Left lung (tissue), 10 donors: Measurements from ENCODE around the gene DBI. TPM values are rescaled to one million over a fixed set of nuclear protein-coding genes. Genes with fewer than 3 reads are reported as not detected.
A peak's percentile ranks its signal among the peaks of the same experiment; 100 is the strongest.

Experiments used
- ATAC-seq: fragments of 200-7000 bp; cut with Tn5 transposase; one replicate; pipeline ENCODE4 v1.9.1; 2020; ENCODE audit warnings: moderate library complexity
- DNase-seq, 4 donors: peaks; one replicate each; pipeline ENCODE4 v3.0.0-alpha.2; 2013 to 2020
- H3K27ac ChIP-seq, 2 donors: fragments of 200-600 bp; sonication (generic) in 1 of 2; one replicate each; pipeline versions ENCODE4 v1.5.0 to v1.8.0; 2020 to 2021
- H3K27me3 ChIP-seq, 2 donors: fragments of 200-600 bp; sonication (generic) in 1 of 2; one replicate each; pipeline versions ENCODE4 v1.5.0 to v1.8.0; 2020 to 2021
- H3K36me3 ChIP-seq, 2 donors: fragments of 200-600 bp; sonication (generic) in 1 of 2; one replicate each; pipeline versions ENCODE4 v1.5.0 to v1.8.0; 2020 to 2021
- H3K4me1 ChIP-seq, 2 donors: fragments of 200-600 bp; one replicate each; pipeline ENCODE4 v1.8.0; 2021
- H3K4me3 ChIP-seq, 2 donors: fragments of 200-600 bp; sonication (generic) in 1 of 2; one replicate each; pipeline versions ENCODE4 v1.5.0 to v1.8.0; 2020 to 2021; ENCODE audit warnings: mild to moderate bottlenecking in 1 of 2
- H3K9me3 ChIP-seq, 2 donors: fragments of 200-600 bp; sonication (generic) in 1 of 2; one replicate each; pipeline versions ENCODE4 v1.5.0 to v1.8.0; 2020 to 2021
- intact Hi-C, 2 donors: fragments of 100-400 bp; cut with DNase I; formaldehyde crosslinking; loops; one replicate each; pipeline versions ENCODE4 v1.11.2 to v1.14.2; 2022
- polyA plus RNA-seq, 6 donors: library from polyadenylated mRNA; unstranded; fragments of 120-200 nt; gene quantifications; one replicate each; pipeline ENCODE4 v1.2.1, GENCODE V29; 2013; ENCODE audit not compliant: insufficient read length in 6 of 6
- total RNA-seq, 2 donors: library from RNA; stranded (reverse); fragmentation: NEBNext Ultra II Directional; extraction: Animal tissue kit (Norgen Biotek cat#: 25700); gene quantifications; one replicate each; pipeline ENCODE4 v1.2.1, GENCODE V29; 2021
- TF ChIP-seq, protein P1 (sequence below), 2 donors: fragments of 200-600 bp; sonication (generic) in 1 of 2; IDR thresholded peaks; one replicate each; pipeline versions ENCODE4 v1.5.0 to v1.8.0; 2021; ENCODE audit warnings: antibody characterized with exemption in 2 of 2
- donor health status: DM: no; HTN: yes; CAD: no.
- donor health status: DM: no; HTN: no; CAD: no.

Gene DBI
- total and polyA plus RNA-seq, 8 donors = 125 to 185 (median 157) TPM

DNA sequence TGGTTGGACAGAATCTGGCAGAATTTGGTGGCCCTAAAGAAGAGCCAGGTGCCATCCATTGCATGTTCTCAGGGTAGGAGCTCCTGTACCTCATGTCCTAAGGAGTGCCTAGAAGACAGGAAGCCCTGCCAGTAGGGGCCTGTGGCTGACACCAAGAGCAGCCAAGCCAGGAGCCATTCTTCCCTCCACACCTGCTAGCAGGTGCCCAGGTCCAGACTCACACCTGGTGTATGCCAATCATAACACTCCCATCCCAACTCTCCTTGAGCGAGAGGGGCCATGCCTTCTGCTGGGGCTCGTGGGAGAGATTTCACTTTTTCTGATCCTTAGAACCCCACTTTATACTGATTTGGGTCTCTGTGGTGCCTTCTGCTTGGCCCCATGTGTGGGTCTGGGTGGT lies 38.4 kb downstream of the DBI start:
- TF ChIP-seq, protein P1, sequence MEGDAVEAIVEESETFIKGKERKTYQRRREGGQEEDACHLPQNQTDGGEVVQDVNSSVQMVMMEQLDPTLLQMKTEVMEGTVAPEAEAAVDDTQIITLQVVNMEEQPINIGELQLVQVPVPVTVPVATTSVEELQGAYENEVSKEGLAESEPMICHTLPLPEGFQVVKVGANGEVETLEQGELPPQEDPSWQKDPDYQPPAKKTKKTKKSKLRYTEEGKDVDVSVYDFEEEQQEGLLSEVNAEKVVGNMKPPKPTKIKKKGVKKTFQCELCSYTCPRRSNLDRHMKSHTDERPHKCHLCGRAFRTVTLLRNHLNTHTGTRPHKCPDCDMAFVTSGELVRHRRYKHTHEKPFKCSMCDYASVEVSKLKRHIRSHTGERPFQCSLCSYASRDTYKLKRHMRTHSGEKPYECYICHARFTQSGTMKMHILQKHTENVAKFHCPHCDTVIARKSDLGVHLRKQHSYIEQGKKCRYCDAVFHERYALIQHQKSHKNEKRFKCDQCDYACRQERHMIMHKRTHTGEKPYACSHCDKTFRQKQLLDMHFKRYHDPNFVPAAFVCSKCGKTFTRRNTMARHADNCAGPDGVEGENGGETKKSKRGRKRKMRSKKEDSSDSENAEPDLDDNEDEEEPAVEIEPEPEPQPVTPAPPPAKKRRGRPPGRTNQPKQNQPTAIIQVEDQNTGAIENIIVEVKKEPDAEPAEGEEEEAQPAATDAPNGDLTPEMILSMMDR (IDR thresholded peaks at IDR 0.05) = no peak
- no peak for DNase-seq
- peaks cover 5% of the 10 kb centered on the region in 2 donors for H3K4me1 ChIP-seq
- H3K27ac ChIP-seq = no peak overlapping the region
- H3K4me3 ChIP-seq = no peak overlapping the region
- H3K27me3 ChIP-seq = no peaks in the 10 kb centered on the region
- no peaks in the 10 kb centered on the region for H3K9me3 ChIP-seq
- H3K36me3 ChIP-seq = no peaks in the 10 kb centered on the region
- ATAC-seq = no peak
- intact Hi-C loops = loop anchor here in 1 of 2 donors (10.0 kb wide), 1 partner anchor 70 kb away; no protein-coding TSS in a partner anchor

GRCh38 chr2:119407430-119408220 lies 40.8 kb downstream of the DBI start:
- intact Hi-C loops = loop anchor here (2.0 to 10.0 kb wide), 2 partner anchors 67 to 69 kb away; no protein-coding TSS in a partner anchor
- H3K4me3 ChIP-seq = no peak overlapping the region
- H3K4me1 ChIP-seq = peaks cover 5% of the 10 kb centered on the region in 2 donors
- H3K27me3 ChIP-seq = no peaks in the 10 kb centered on the region
- peak; percentile 95 for ATAC-seq
- peak in 2 of 4 donors; percentile 57 to 72 for DNase-seq
- TF ChIP-seq, protein P1 (IDR thresholded peaks at IDR 0.05) = peak; percentile 64 to 82
- no peak overlapping the region for H3K27ac ChIP-seq
- H3K36me3 ChIP-seq = no peaks in the 10 kb centered on the region
- H3K9me3 ChIP-seq = no peaks in the 10 kb centered on the region

- Histone ChIP-seq H3K36me3 (no peaks in the 10 kb centered on the region), H3K4me1 (peaks cover 0 to 5% of the 10 kb centered on the region in 2 donors), H3K9me3 (no peaks in the 10 kb centered on the region), H3K4me3 (no peak overlapping the region), H3K27ac (no peak overlapping the region), H3K27me3 (no peaks in the 10 kb centered on the region)
- TF ChIP-seq, protein P1 (IDR thresholded peaks at IDR 0.05) = no peak
- DNase-seq = peak in 1 of 4 donors; percentile 55
- peak; percentile 87 for ATAC-seq
- intact Hi-C loops = loop anchor here in 1 of 2 donors (10.0 kb wide), 1 partner anchor 67 kb away; no protein-coding TSS in a partner anchor
These were observed 41.4 kb downstream of the DBI start for GRCh38 chr2:119408221-119408619.

DNA sequence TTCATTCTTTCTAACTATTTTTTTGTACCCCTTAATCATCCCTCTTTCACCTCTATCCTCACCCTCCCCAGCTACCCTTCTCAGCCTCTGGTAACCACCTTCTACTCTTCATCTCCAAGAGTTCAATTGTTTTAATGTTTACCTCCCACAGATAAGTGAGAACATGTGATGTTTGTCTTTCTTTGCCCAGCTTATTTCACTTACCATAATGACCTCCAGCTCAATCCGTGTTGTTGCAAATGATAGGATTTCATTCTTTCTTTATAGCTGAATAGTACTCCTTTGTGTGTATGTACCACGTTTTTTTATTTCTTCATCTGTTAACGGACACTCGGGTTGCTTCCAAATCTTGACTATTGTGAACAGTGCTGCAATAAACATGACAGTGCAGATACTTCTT lies 42.7 kb downstream of the DBI start:
- Histone ChIP-seq H3K36me3 (no peaks in the 10 kb centered on the region), H3K4me3 (no peak overlapping the region), H3K27me3 (no peaks in the 10 kb centered on the region), H3K4me1 (peaks cover 0 to 5% of the 10 kb centered on the region in 2 donors), H3K27ac (no peak overlapping the region), H3K9me3 (no peaks in the 10 kb centered on the region)
- TF ChIP-seq, protein P1 (IDR thresholded peaks at IDR 0.05) = no peak
- intact Hi-C loops = loop anchor here in 1 of 2 donors (10.0 kb wide), 1 partner anchor 65 kb away; no protein-coding TSS in a partner anchor
- DNase-seq = no peak
- ATAC-seq = no peak

GRCh38 chr2:119414894-119415293 lies 48.1 kb downstream of the DBI start:
- H3K27ac ChIP-seq = no peak overlapping the region
- no peaks in the 10 kb centered on the region for H3K9me3 ChIP-seq
- H3K4me1 ChIP-seq = no peaks in the 10 kb centered on the region
- no peaks in the 10 kb centered on the region for H3K36me3 ChIP-seq
- H3K4me3 ChIP-seq = no peak overlapping the region
- intact Hi-C loops = no loop called here
- TF ChIP-seq, protein P1 (IDR thresholded peaks at IDR 0.05) = no peak
- no peak for DNase-seq
- H3K27me3 ChIP-seq = no peaks in the 10 kb centered on the region
- ATAC-seq = no peak
